Mucosa of stomach (tissue), 1 donor: Measurements from ENCODE around the gene HEYL.

Source experiments
- H3K27me3 ChIP-seq: one replicate; pipeline ENCODE4 v1.7.0; 2013; ENCODE audit warnings: mild to moderate bottlenecking, low read length; ENCODE audit not compliant: control insufficient read depth, insufficient read depth
- H3K36me3 ChIP-seq: one replicate; pipeline ENCODE4 v1.7.0; 2013; ENCODE audit warnings: low read length; ENCODE audit not compliant: control insufficient read depth, insufficient read depth
- H3K4me1 ChIP-seq: one replicate; pipeline ENCODE4 v1.7.0; 2013; ENCODE audit warnings: mild to moderate bottlenecking, low read length; ENCODE audit not compliant: control insufficient read depth, insufficient read depth
- H3K4me3 ChIP-seq: one replicate; pipeline ENCODE4 v1.7.0; 2013; ENCODE audit warnings: low read length
- H3K9ac ChIP-seq: one replicate; pipeline ENCODE4 v1.7.0; 2013; ENCODE audit warnings: mild to moderate bottlenecking, low read length, moderate library complexity
- H3K9me3 ChIP-seq: one replicate; pipeline ENCODE4 v1.7.0; 2013; ENCODE audit warnings: mild to moderate bottlenecking, low read length, moderate library complexity; ENCODE audit not compliant: control insufficient read depth
- donor health status: Pancreatic carcinoma.

HEYL gene

GRCh38 chr1:39649636-39650185 lies 10.3 kb upstream of the HEYL start:
- H3K9me3 ChIP-seq, result no peaks in the 10 kb centered on the region
- H3K36me3 ChIP-seq, result no peaks in the 10 kb centered on the region
- H3K4me1 ChIP-seq, result no peaks in the 10 kb centered on the region
- no peak overlapping the region for H3K4me3 ChIP-seq
- peaks cover 8% of the 10 kb centered on the region for H3K27me3 ChIP-seq
- no peak overlapping the region for H3K9ac ChIP-seq

- no peaks in the 10 kb centered on the region for H3K9me3 ChIP-seq
- H3K4me3 ChIP-seq, result no peak overlapping the region
- no peaks in the 10 kb centered on the region for H3K27me3 ChIP-seq
- no peaks in the 10 kb centered on the region for H3K4me1 ChIP-seq
- no peak overlapping the region for H3K9ac ChIP-seq
- H3K36me3 ChIP-seq, result no peaks in the 10 kb centered on the region
Measured at GRCh38 chr1:39648496-39648895, 9.1 kb upstream of the HEYL start.

- H3K4me3 ChIP-seq, result no peak overlapping the region
- no peaks in the 10 kb centered on the region for H3K9me3 ChIP-seq
- H3K9ac ChIP-seq, result no peak overlapping the region
- no peaks in the 10 kb centered on the region for H3K4me1 ChIP-seq
- H3K27me3 ChIP-seq, result no peaks in the 10 kb centered on the region
- no peaks in the 10 kb centered on the region for H3K36me3 ChIP-seq
Measured at GRCh38 chr1:39647247-39647646, 7.8 kb upstream of the HEYL start.

GRCh38 chr1:39646232-39647081 lies 7.0 kb upstream of the HEYL start:
- Histone ChIP-seq H3K9me3 (no peaks in the 10 kb centered on the region), H3K27me3 (no peaks in the 10 kb centered on the region), H3K4me1 (no peaks in the 10 kb centered on the region), H3K36me3 (no peaks in the 10 kb centered on the region), H3K9ac (no peak overlapping the region), H3K4me3 (no peak overlapping the region)

GRCh38 chr1:39645411-39646043 lies 6.1 kb upstream of the HEYL start:
- H3K9me3 ChIP-seq, result no peaks in the 10 kb centered on the region
- no peak overlapping the region for H3K4me3 ChIP-seq
- no peaks in the 10 kb centered on the region for H3K36me3 ChIP-seq
- H3K27me3 ChIP-seq, result peaks cover 6% of the 10 kb centered on the region
- H3K9ac ChIP-seq, result no peak overlapping the region
- no peaks in the 10 kb centered on the region for H3K4me1 ChIP-seq

- H3K36me3 ChIP-seq, result no peaks in the 10 kb centered on the region
- H3K4me1 ChIP-seq, result no peaks in the 10 kb centered on the region
- H3K4me3 ChIP-seq, result no peak overlapping the region
- H3K9ac ChIP-seq, result no peak overlapping the region
- peaks cover 22% of the 10 kb centered on the region for H3K27me3 ChIP-seq
- no peaks in the 10 kb centered on the region for H3K9me3 ChIP-seq
Measured at GRCh38 chr1:39643705-39644104, 4.3 kb upstream of the HEYL start.

- Histone ChIP-seq H3K36me3 (no peaks in the 10 kb centered on the region), H3K9ac (no peak overlapping the region), H3K27me3 (peaks cover 23% of the 10 kb centered on the region), H3K4me3 (no peak overlapping the region), H3K9me3 (no peaks in the 10 kb centered on the region), H3K4me1 (no peaks in the 10 kb centered on the region)
Measured at GRCh38 chr1:39642796-39643195, 3.4 kb upstream of the HEYL start.

GRCh38 chr1:39640861-39641260 lies 1.4 kb upstream of the HEYL start:
- peaks cover 28% of the 10 kb centered on the region for H3K27me3 ChIP-seq
- no peak overlapping the region for H3K4me3 ChIP-seq
- H3K36me3 ChIP-seq, result no peaks in the 10 kb centered on the region
- no peaks in the 10 kb centered on the region for H3K9me3 ChIP-seq
- no peaks in the 10 kb centered on the region for H3K4me1 ChIP-seq
- no peak overlapping the region for H3K9ac ChIP-seq

- H3K9me3 ChIP-seq, result no peaks in the 10 kb centered on the region
- no peak overlapping the region for H3K9ac ChIP-seq
- H3K4me3 ChIP-seq, result no peak overlapping the region
- no peaks in the 10 kb centered on the region for H3K4me1 ChIP-seq
- H3K36me3 ChIP-seq, result no peaks in the 10 kb centered on the region
- peaks cover 44% of the 10 kb centered on the region for H3K27me3 ChIP-seq
Measured at GRCh38 chr1:39638965-39639304, 508 bp downstream of the HEYL start.

GRCh38 chr1:39637361-39637760 lies 2.1 kb downstream of the HEYL start:
- Histone ChIP-seq H3K27me3 (peaks cover 58% of the 10 kb centered on the region), H3K4me3 (no peak overlapping the region), H3K36me3 (no peaks in the 10 kb centered on the region), H3K4me1 (no peaks in the 10 kb centered on the region), H3K9me3 (no peaks in the 10 kb centered on the region), H3K9ac (no peak overlapping the region)

GRCh38 chr1:39635871-39636210 lies 3.6 kb downstream of the HEYL start:
- Histone ChIP-seq H3K27me3 (peaks cover 62% of the 10 kb centered on the region), H3K4me3 (no peak overlapping the region), H3K9ac (no peak overlapping the region), H3K36me3 (no peaks in the 10 kb centered on the region), H3K9me3 (no peaks in the 10 kb centered on the region), H3K4me1 (no peaks in the 10 kb centered on the region)

GRCh38 chr1:39635205-39635870 lies 4.1 kb downstream of the HEYL start:
- Histone ChIP-seq H3K36me3 (no peaks in the 10 kb centered on the region), H3K4me3 (no peak overlapping the region), H3K4me1 (no peaks in the 10 kb centered on the region), H3K27me3 (peaks cover 57% of the 10 kb centered on the region), H3K9me3 (no peaks in the 10 kb centered on the region), H3K9ac (no peak overlapping the region)
